ENCODE measurements around the gene SOX5.

DNA sequence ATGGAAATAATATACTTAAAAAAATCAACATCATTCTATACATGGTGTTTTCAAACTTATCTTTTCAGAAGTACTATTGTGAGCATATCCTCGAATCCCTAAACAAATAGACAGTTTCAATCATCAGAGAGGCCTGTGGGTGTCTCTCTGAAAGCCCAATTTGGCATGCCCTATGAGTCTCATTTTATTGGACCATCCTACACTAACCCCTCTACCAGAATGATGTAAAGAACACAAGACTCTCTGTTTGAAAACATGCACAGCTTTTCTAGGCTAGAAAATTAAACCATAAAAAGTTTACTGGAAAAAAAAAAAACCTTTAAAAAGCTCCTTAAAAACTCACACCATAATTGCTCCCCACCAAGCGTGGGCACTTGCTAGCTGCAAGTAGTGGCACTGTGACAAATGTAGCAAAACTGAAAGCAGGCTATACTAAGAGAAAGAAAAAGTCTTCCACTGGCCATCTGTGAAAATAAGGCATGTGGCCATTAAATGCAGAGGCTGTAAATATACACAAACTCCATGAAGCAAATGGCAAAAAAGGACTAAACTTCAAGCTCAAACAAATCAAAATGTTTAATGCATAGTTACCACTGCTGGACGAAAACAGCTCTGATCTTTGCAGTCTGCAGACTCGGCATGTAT lies 394.2 kb downstream of the SOX5 start:
- TF ChIP-seq, protein P1, sequence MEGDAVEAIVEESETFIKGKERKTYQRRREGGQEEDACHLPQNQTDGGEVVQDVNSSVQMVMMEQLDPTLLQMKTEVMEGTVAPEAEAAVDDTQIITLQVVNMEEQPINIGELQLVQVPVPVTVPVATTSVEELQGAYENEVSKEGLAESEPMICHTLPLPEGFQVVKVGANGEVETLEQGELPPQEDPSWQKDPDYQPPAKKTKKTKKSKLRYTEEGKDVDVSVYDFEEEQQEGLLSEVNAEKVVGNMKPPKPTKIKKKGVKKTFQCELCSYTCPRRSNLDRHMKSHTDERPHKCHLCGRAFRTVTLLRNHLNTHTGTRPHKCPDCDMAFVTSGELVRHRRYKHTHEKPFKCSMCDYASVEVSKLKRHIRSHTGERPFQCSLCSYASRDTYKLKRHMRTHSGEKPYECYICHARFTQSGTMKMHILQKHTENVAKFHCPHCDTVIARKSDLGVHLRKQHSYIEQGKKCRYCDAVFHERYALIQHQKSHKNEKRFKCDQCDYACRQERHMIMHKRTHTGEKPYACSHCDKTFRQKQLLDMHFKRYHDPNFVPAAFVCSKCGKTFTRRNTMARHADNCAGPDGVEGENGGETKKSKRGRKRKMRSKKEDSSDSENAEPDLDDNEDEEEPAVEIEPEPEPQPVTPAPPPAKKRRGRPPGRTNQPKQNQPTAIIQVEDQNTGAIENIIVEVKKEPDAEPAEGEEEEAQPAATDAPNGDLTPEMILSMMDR (IDR thresholded peaks at IDR 0.05): no peak
- TF ChIP-seq POLR2A (IDR thresholded peaks at IDR 0.05): no peak

Measured in esophagus squamous epithelium (tissue), 4 donors.